DND-41 (cell line): ENCODE data around the gene PFDN1.

Source experiments
- EZH2 ChIP-seq: IDR thresholded peaks from 3 replicates; pipeline ENCODE4 v1.6.1; 2012; ENCODE audit warnings: borderline replicate concordance, low read depth, mild to moderate bottlenecking, moderate library complexity, low read length, inconsistent platforms; ENCODE audit not compliant: severe bottlenecking
- TF ChIP-seq, protein P1 (sequence below): IDR thresholded peaks from 2 replicates; pipeline ENCODE4 v1.5.1; 2012; ENCODE audit warnings: borderline replicate concordance, low read length, moderate library complexity, mild to moderate bottlenecking; ENCODE audit not compliant: poor library complexity, severe bottlenecking; ENCODE audit errors: extremely low read depth

DNA sequence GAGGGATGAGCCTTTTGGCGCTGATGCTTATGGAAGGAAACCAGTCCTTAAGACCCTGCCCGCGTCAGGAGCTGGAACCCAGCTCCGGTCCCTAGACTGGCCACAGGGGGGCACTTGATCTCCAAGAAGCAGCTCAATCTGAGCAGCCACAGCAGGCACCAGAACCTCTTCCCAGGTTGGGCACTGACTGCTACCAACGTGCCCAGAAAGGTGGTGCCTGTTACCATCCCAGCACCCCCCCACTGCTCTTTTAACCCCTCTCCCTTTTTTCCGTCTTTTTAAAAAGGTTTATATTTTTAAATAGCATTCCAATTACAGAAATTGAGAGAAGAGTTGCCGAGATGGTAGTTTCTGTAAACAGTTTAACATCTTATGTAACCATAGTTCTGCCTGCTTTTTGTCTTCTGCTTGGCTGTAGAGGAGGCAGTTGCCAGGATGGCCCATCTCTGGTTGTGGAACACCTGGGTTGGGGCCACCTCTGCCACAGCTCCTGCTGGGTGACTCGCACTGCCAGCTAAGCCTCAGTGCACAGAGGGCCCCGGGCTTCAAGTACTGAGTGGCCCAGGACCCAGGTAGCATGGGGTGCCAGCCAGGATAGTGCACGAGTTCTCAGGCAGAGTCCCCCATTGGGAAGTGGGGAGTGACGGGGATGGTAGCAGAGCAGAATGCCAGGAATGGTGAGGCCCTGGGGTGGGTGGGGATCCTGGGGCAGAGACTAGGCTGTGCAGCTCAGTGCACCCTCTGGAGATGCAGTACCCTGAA, 62.8 kb downstream of the PFDN1 start:
- TF ChIP-seq, protein P1, sequence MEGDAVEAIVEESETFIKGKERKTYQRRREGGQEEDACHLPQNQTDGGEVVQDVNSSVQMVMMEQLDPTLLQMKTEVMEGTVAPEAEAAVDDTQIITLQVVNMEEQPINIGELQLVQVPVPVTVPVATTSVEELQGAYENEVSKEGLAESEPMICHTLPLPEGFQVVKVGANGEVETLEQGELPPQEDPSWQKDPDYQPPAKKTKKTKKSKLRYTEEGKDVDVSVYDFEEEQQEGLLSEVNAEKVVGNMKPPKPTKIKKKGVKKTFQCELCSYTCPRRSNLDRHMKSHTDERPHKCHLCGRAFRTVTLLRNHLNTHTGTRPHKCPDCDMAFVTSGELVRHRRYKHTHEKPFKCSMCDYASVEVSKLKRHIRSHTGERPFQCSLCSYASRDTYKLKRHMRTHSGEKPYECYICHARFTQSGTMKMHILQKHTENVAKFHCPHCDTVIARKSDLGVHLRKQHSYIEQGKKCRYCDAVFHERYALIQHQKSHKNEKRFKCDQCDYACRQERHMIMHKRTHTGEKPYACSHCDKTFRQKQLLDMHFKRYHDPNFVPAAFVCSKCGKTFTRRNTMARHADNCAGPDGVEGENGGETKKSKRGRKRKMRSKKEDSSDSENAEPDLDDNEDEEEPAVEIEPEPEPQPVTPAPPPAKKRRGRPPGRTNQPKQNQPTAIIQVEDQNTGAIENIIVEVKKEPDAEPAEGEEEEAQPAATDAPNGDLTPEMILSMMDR, result peak; percentile 71
- no peak for TF ChIP-seq EZH2
